ENCODE data around the gene SNX27. TPM values are rescaled to one million over a fixed set of nuclear protein-coding genes. Genes with fewer than 3 reads are reported as not detected.
"Not testable (repeated sequence)": the region's sequence is repeated elsewhere in the genome, so short reads cannot be mapped to it uniquely, and the experiment has no call there.

The SNX27 gene
- polyA plus RNA-seq, 2 donors, result 3.9 to 5.1 TPM

- no peak overlapping the region for H3K4me3 ChIP-seq (ENCODE audit: low read depth in 1 of 2, low read length in 2 of 2)
- H3K9me3 ChIP-seq (ENCODE audit: control insufficient read depth in 2 of 2, insufficient read depth in 1 of 2, low read depth in 1 of 2, low read length in 1 of 2), result no peaks in the 10 kb centered on the region
- no peaks in the 10 kb centered on the region for H3K4me1 ChIP-seq (ENCODE audit: control insufficient read depth in 2 of 2, insufficient read depth in 2 of 2, low read length in 1 of 2)
- H3K27me3 ChIP-seq (ENCODE audit: control insufficient read depth in 1 of 2, insufficient read depth in 2 of 2, low read length in 2 of 2), result no peaks in the 10 kb centered on the region
- no peaks in the 10 kb centered on the region for H3K36me3 ChIP-seq (ENCODE audit: control insufficient read depth in 2 of 2, insufficient read depth in 2 of 2, low read length in 1 of 2)
- WGBS, 2 donors, result 84 to 86% methylated on average over 3 of the region's 3 CpGs
- H3K27ac ChIP-seq (ENCODE audit: low read depth in 2 of 2, low read length in 1 of 2), result no peak overlapping the region
Observed at GRCh38 chr1:151626740-151627334, 15.0 kb downstream of the SNX27 start.

- Histone ChIP-seq H3K4me1 (ENCODE audit: control insufficient read depth in 2 of 2, insufficient read depth in 2 of 2, low read length in 1 of 2) (no peaks in the 10 kb centered on the region), H3K4me3 (ENCODE audit: low read depth in 1 of 2, low read length in 2 of 2) (no peak overlapping the region), H3K27me3 (ENCODE audit: control insufficient read depth in 1 of 2, insufficient read depth in 2 of 2, low read length in 2 of 2) (no peaks in the 10 kb centered on the region), H3K9me3 (ENCODE audit: control insufficient read depth in 2 of 2, insufficient read depth in 1 of 2, low read depth in 1 of 2, low read length in 1 of 2) (no peaks in the 10 kb centered on the region), H3K27ac (ENCODE audit: low read depth in 2 of 2, low read length in 1 of 2) (no peak overlapping the region), H3K36me3 (ENCODE audit: control insufficient read depth in 2 of 2, insufficient read depth in 2 of 2, low read length in 1 of 2) (no peaks in the 10 kb centered on the region)
- WGBS, 2 donors, result 78 to 81% methylated on average over 9 of the region's 9 CpGs
Observed at GRCh38 chr1:151629278-151629677, 17.4 kb downstream of the SNX27 start.

GRCh38 chr1:151635479-151636072, 23.7 kb downstream of the SNX27 start:
- no peaks in the 10 kb centered on the region for H3K36me3 ChIP-seq (ENCODE audit: control insufficient read depth in 2 of 2, insufficient read depth in 2 of 2, low read length in 1 of 2)
- H3K4me1 ChIP-seq (ENCODE audit: control insufficient read depth in 2 of 2, insufficient read depth in 2 of 2, low read length in 1 of 2), result no peaks in the 10 kb centered on the region
- no peak overlapping the region for H3K4me3 ChIP-seq (ENCODE audit: low read depth in 1 of 2, low read length in 2 of 2)
- H3K27me3 ChIP-seq (ENCODE audit: control insufficient read depth in 1 of 2, insufficient read depth in 2 of 2, low read length in 2 of 2), result no peaks in the 10 kb centered on the region
- H3K9me3 ChIP-seq (ENCODE audit: control insufficient read depth in 2 of 2, insufficient read depth in 1 of 2, low read depth in 1 of 2, low read length in 1 of 2), result no peaks in the 10 kb centered on the region
- 58 to 61% methylated on average over 2 of the region's 2 CpGs for WGBS, 2 donors
- no peak overlapping the region for H3K27ac ChIP-seq (ENCODE audit: low read depth in 2 of 2, low read length in 1 of 2)

GRCh38 chr1:151638074-151638775, 26.4 kb downstream of the SNX27 start:
- Histone ChIP-seq H3K9me3 (ENCODE audit: control insufficient read depth in 2 of 2, insufficient read depth in 1 of 2, low read depth in 1 of 2, low read length in 1 of 2) (no peaks in the 10 kb centered on the region), H3K27me3 (ENCODE audit: control insufficient read depth in 1 of 2, insufficient read depth in 2 of 2, low read length in 2 of 2) (no peaks in the 10 kb centered on the region), H3K27ac (ENCODE audit: low read depth in 2 of 2, low read length in 1 of 2) (no peak overlapping the region), H3K4me3 (ENCODE audit: low read depth in 1 of 2, low read length in 2 of 2) (no peak overlapping the region), H3K4me1 (ENCODE audit: control insufficient read depth in 2 of 2, insufficient read depth in 2 of 2, low read length in 1 of 2) (no peaks in the 10 kb centered on the region), H3K36me3 (ENCODE audit: control insufficient read depth in 2 of 2, insufficient read depth in 2 of 2, low read length in 1 of 2) (no peaks in the 10 kb centered on the region)
- WGBS, 2 donors, result 76 to 79% methylated on average over 2 of the region's 2 CpGs

- H3K36me3 ChIP-seq (ENCODE audit: control insufficient read depth in 2 of 2, insufficient read depth in 2 of 2, low read length in 1 of 2), result no peaks in the 10 kb centered on the region
- WGBS, 2 donors, result 62 to 85% methylated on average over 9 of the region's 9 CpGs
- no peak overlapping the region for H3K4me3 ChIP-seq (ENCODE audit: low read depth in 1 of 2, low read length in 2 of 2)
- H3K27me3 ChIP-seq (ENCODE audit: control insufficient read depth in 1 of 2, insufficient read depth in 2 of 2, low read length in 2 of 2), result no peaks in the 10 kb centered on the region
- H3K9me3 ChIP-seq (ENCODE audit: control insufficient read depth in 2 of 2, insufficient read depth in 1 of 2, low read depth in 1 of 2, low read length in 1 of 2), result no peaks in the 10 kb centered on the region
- H3K4me1 ChIP-seq (ENCODE audit: control insufficient read depth in 2 of 2, insufficient read depth in 2 of 2, low read length in 1 of 2), result no peaks in the 10 kb centered on the region
- no peak overlapping the region for H3K27ac ChIP-seq (ENCODE audit: low read depth in 2 of 2, low read length in 1 of 2)
Observed at GRCh38 chr1:151638812-151639211, 27.0 kb downstream of the SNX27 start.

GRCh38 chr1:151639466-151639865, 27.6 kb downstream of the SNX27 start:
- 30 to 39% methylated on average over 2 of the region's 2 CpGs for WGBS, 2 donors

GRCh38 chr1:151641229-151641628, 29.4 kb downstream of the SNX27 start:
- H3K27ac ChIP-seq (ENCODE audit: low read depth in 2 of 2, low read length in 1 of 2), result no peak overlapping the region
- H3K36me3 ChIP-seq (ENCODE audit: control insufficient read depth in 2 of 2, insufficient read depth in 2 of 2, low read length in 1 of 2), result no peaks in the 10 kb centered on the region
- 71 to 83% methylated on average over 1 of the region's 1 CpG for WGBS, 2 donors
- no peak overlapping the region for H3K4me3 ChIP-seq (ENCODE audit: low read depth in 1 of 2, low read length in 2 of 2)
- H3K9me3 ChIP-seq (ENCODE audit: control insufficient read depth in 2 of 2, insufficient read depth in 1 of 2, low read depth in 1 of 2, low read length in 1 of 2), result no peaks in the 10 kb centered on the region
- H3K4me1 ChIP-seq (ENCODE audit: control insufficient read depth in 2 of 2, insufficient read depth in 2 of 2, low read length in 1 of 2), result no peaks in the 10 kb centered on the region
- no peaks in the 10 kb centered on the region for H3K27me3 ChIP-seq (ENCODE audit: control insufficient read depth in 1 of 2, insufficient read depth in 2 of 2, low read length in 2 of 2)

More at GRCh38 chr1:151639466-151639865, 27.6 kb downstream of the SNX27 start:
- H3K4me3 ChIP-seq (ENCODE audit: low read depth in 1 of 2, low read length in 2 of 2), result no peak overlapping the region
- no peaks in the 10 kb centered on the region for H3K36me3 ChIP-seq (ENCODE audit: control insufficient read depth in 2 of 2, insufficient read depth in 2 of 2, low read length in 1 of 2)
- no peaks in the 10 kb centered on the region for H3K9me3 ChIP-seq (ENCODE audit: control insufficient read depth in 2 of 2, insufficient read depth in 1 of 2, low read depth in 1 of 2, low read length in 1 of 2)
- H3K4me1 ChIP-seq (ENCODE audit: control insufficient read depth in 2 of 2, insufficient read depth in 2 of 2, low read length in 1 of 2), result no peaks in the 10 kb centered on the region
- H3K27ac ChIP-seq (ENCODE audit: low read depth in 2 of 2, low read length in 1 of 2), result no peak overlapping the region
- H3K27me3 ChIP-seq (ENCODE audit: control insufficient read depth in 1 of 2, insufficient read depth in 2 of 2, low read length in 2 of 2), result no peaks in the 10 kb centered on the region

- not testable (repeated sequence) for H3K4me1 ChIP-seq (ENCODE audit: control insufficient read depth in 2 of 2, insufficient read depth in 2 of 2, low read length in 1 of 2); H3K36me3 ChIP-seq (ENCODE audit: control insufficient read depth in 2 of 2, insufficient read depth in 2 of 2, low read length in 1 of 2); H3K9me3 ChIP-seq (ENCODE audit: control insufficient read depth in 2 of 2, insufficient read depth in 1 of 2, low read depth in 1 of 2, low read length in 1 of 2); H3K4me3 ChIP-seq (ENCODE audit: low read depth in 1 of 2, low read length in 2 of 2); H3K27ac ChIP-seq (ENCODE audit: low read depth in 2 of 2, low read length in 1 of 2); H3K27me3 ChIP-seq (ENCODE audit: control insufficient read depth in 1 of 2, insufficient read depth in 2 of 2, low read length in 2 of 2)
- WGBS, 2 donors, result 90 to 93% methylated on average over 11 of the region's 11 CpGs
Observed at GRCh38 chr1:151643085-151643484, 31.2 kb downstream of the SNX27 start.

- H3K9me3 ChIP-seq (ENCODE audit: control insufficient read depth in 2 of 2, insufficient read depth in 1 of 2, low read depth in 1 of 2, low read length in 1 of 2), result no peaks in the 10 kb centered on the region
- no peak overlapping the region for H3K27ac ChIP-seq (ENCODE audit: low read depth in 2 of 2, low read length in 1 of 2)
- 93 to 96% methylated on average over 2 of the region's 2 CpGs for WGBS, 2 donors
- H3K27me3 ChIP-seq (ENCODE audit: control insufficient read depth in 1 of 2, insufficient read depth in 2 of 2, low read length in 2 of 2), result no peaks in the 10 kb centered on the region
- no peaks in the 10 kb centered on the region for H3K36me3 ChIP-seq (ENCODE audit: control insufficient read depth in 2 of 2, insufficient read depth in 2 of 2, low read length in 1 of 2)
- no peaks in the 10 kb centered on the region for H3K4me1 ChIP-seq (ENCODE audit: control insufficient read depth in 2 of 2, insufficient read depth in 2 of 2, low read length in 1 of 2)
- H3K4me3 ChIP-seq (ENCODE audit: low read depth in 1 of 2, low read length in 2 of 2), result no peak overlapping the region
Observed at GRCh38 chr1:151644001-151644400, 32.2 kb downstream of the SNX27 start.

- 74 to 86% methylated on average over 1 of the region's 1 CpG for WGBS, 2 donors
- H3K27ac ChIP-seq (ENCODE audit: low read depth in 2 of 2, low read length in 1 of 2), result no peak overlapping the region
Observed at GRCh38 chr1:151653397-151653796, 41.5 kb downstream of the SNX27 start.

More at GRCh38 chr1:151653397-151653796, 41.5 kb downstream of the SNX27 start:
- Histone ChIP-seq H3K27me3 (ENCODE audit: control insufficient read depth in 1 of 2, insufficient read depth in 2 of 2, low read length in 2 of 2) (no peaks in the 10 kb centered on the region), H3K4me3 (ENCODE audit: low read depth in 1 of 2, low read length in 2 of 2) (no peak overlapping the region), H3K36me3 (ENCODE audit: control insufficient read depth in 2 of 2, insufficient read depth in 2 of 2, low read length in 1 of 2) (peaks cover 0 to 3% of the 10 kb centered on the region in 2 donors), H3K9me3 (ENCODE audit: control insufficient read depth in 2 of 2, insufficient read depth in 1 of 2, low read depth in 1 of 2, low read length in 1 of 2) (no peaks in the 10 kb centered on the region), H3K4me1 (ENCODE audit: control insufficient read depth in 2 of 2, insufficient read depth in 2 of 2, low read length in 1 of 2) (no peaks in the 10 kb centered on the region)

Data from esophagus (tissue), 2 donors.